Keratinocyte (primary cell): Measurements from ENCODE around the gene FOXJ3. TPM values are rescaled to one million over a fixed set of nuclear protein-coding genes. Genes with fewer than 3 reads are reported as not detected.
A peak's percentile ranks its signal among the peaks of the same experiment; 100 is the strongest.

Experiments
- DNase-seq: peaks from one replicate; pipeline ENCODE4 v3.0.0-alpha.2; 2011; ENCODE audit warnings: low read depth, missing footprints, low spot score
- FAIRE-seq: peaks from 2 replicates; lab custom pipeline; 2011; peaks lifted over from hg19 to GRCh38; lab: Jason Lieb, UNC
- H2AFZ ChIP-seq: 2 replicates; pipeline ENCODE4 v1.6.0; 2012; ENCODE audit warnings: low read length, control low read depth, inconsistent platforms; ENCODE audit not compliant: control insufficient read depth
- H3K27ac ChIP-seq: 2 replicates; pipeline ENCODE4 v1.5.1; 2011; ENCODE audit warnings: low read length; ENCODE audit not compliant: control insufficient read depth, insufficient read depth
- H3K27me3 ChIP-seq: 3 replicates; pipeline ENCODE4 v1.6.0; 2011; ENCODE audit warnings: low read length; ENCODE audit not compliant: control insufficient read depth, insufficient read depth; ENCODE audit errors: extremely low read depth
- H3K36me3 ChIP-seq, 2 experiments: 2 replicates in 1 of 2; 3 replicates in 1 of 2; pipeline ENCODE4 v1.5.1; 2011; ENCODE audit warnings: low read length in 2 of 2, mild to moderate bottlenecking in 1 of 2; ENCODE audit not compliant: control insufficient read depth in 2 of 2, insufficient read depth in 2 of 2; ENCODE audit errors: extremely low read depth in 1 of 2
- H3K4me1 ChIP-seq: 3 replicates; pipeline ENCODE4 v1.5.1; 2011; ENCODE audit warnings: low read length; ENCODE audit not compliant: control insufficient read depth, insufficient read depth; ENCODE audit errors: extremely low read depth
- H3K4me2 ChIP-seq: 3 replicates; pipeline ENCODE4 v1.6.0; 2011; ENCODE audit warnings: low read depth, low read length; ENCODE audit not compliant: control insufficient read depth, insufficient read depth; ENCODE audit errors: extremely low read depth
- H3K4me3 ChIP-seq, 3 experiments: fragments of 200-600 bp in 1 of 3; sonication (generic) in 1 of 3; 2 replicates in 2 of 3; 3 replicates in 1 of 3; pipeline ENCODE4 v1.5.1; 2011 to 2016; ENCODE audit warnings: low read length in 3 of 3, mild to moderate bottlenecking in 3 of 3, control low read depth in 2 of 3, inconsistent platforms in 1 of 3, low read depth in 1 of 3, mixed read lengths in 1 of 3, mixed run types in 1 of 3, moderate library complexity in 1 of 3; ENCODE audit not compliant: control insufficient read depth in 2 of 3, insufficient read depth in 2 of 3; ENCODE audit errors: extremely low read depth in 1 of 3
- H3K79me2 ChIP-seq: 2 replicates; pipeline ENCODE4 v1.6.0; 2012; ENCODE audit warnings: low read length; ENCODE audit not compliant: control insufficient read depth, insufficient read depth
- H3K9ac ChIP-seq: 3 replicates; pipeline ENCODE4 v1.6.0; 2011; ENCODE audit warnings: low read length; ENCODE audit not compliant: control insufficient read depth, insufficient read depth; ENCODE audit errors: extremely low read depth
- H3K9me1 ChIP-seq: 3 replicates; pipeline ENCODE4 v1.6.0; 2011; ENCODE audit warnings: low read length; ENCODE audit not compliant: control insufficient read depth, insufficient read depth; ENCODE audit errors: extremely low read depth
- H3K9me3 ChIP-seq: 2 replicates; pipeline ENCODE4 v1.5.1; 2012; ENCODE audit warnings: low read depth, low read length; ENCODE audit not compliant: control insufficient read depth
- H4K20me1 ChIP-seq: 3 replicates; pipeline ENCODE4 v1.6.0; 2011; ENCODE audit warnings: low read length; ENCODE audit not compliant: control insufficient read depth, insufficient read depth; ENCODE audit errors: extremely low read depth
- CTCF ChIP-seq, 3 experiments: IDR thresholded peaks in 1 of 3; conservative IDR thresholded peaks in 1 of 3; optimal IDR thresholded peaks in 1 of 3; 2 replicates in 2 of 3; 3 replicates in 1 of 3; pipeline versions ENCODE3 to v1.5.1; 2011; ENCODE audit warnings: low read length in 3 of 3, mild to moderate bottlenecking in 3 of 3, moderate library complexity in 2 of 3, control low read depth in 1 of 3, inconsistent platforms in 1 of 3; ENCODE audit not compliant: insufficient read depth in 2 of 3; ENCODE audit errors: extremely low read depth in 1 of 3
- EZH2 ChIP-seq: IDR thresholded peaks from one replicate; pipeline ENCODE4 v1.6.1; 2012; ENCODE audit warnings: inconsistent platforms, mild to moderate bottlenecking, low read length, moderate library complexity
- dilution Hi-C: fragments of 300-500 bp; cut with MboI; formaldehyde crosslinking; loops from one replicate; pipeline ENCODE4 v1.7.0; 2020; ENCODE audit warnings: low sequenced_read_pairs; ENCODE audit not compliant: extremely low pct_ligation_motif_present
- polyA plus RNA-seq, 5 experiments: library from polyadenylated mRNA; depleted of rRNA in 3 of 5; stranded (reverse) in 3 of 5; stranded (forward) in 1 of 5; unstranded in 1 of 5; fragments of >200 nt; gene quantifications; 1 replicate in 1 of 5; 2 replicates in 3 of 5; 3 replicates in 1 of 5; pipeline versions ENCODE4 v1.2.1 to v1.2.3, GENCODE V29; 2011 to 2012; ENCODE audit warnings: missing spikeins in 2 of 5, low read depth in 1 of 5, low replicate concordance in 1 of 5

The FOXJ3 gene
- polyA plus RNA-seq, 1 donor (not counting 4 experiments of a cell fraction or from before 2014, with no cell fraction given), result 40.2 TPM

GRCh38 chr1:42333662-42334239, 1.3 kb downstream of the FOXJ3 start:
- TF ChIP-seq EZH2 (no peak), CTCF (optimal IDR thresholded peaks at IDR 0.05 in 1 of 3, IDR thresholded peaks at IDR 0.05 in 1 of 3, conservative IDR thresholded peaks at IDR 0.05 in 1 of 3; ENCODE audit: extremely low read depth in 1 of 3, insufficient read depth in 2 of 3, low read length in 3 of 3) (no peak)
- H3K4me3 ChIP-seq, result peak overlapping the region; percentile 72 to 99 (median 87)
- peaks cover 6% of the 10 kb centered on the region for H4K20me1 ChIP-seq
- peak overlapping the region; percentile 85 for H3K4me2 ChIP-seq
- H3K9me3 ChIP-seq, result no peaks in the 10 kb centered on the region
- peaks cover 20% of the 10 kb centered on the region for H3K4me1 ChIP-seq
- peak overlapping the region; percentile 93 for H3K9ac ChIP-seq
- DNase-seq, result no peak
- peaks cover 62% of the 10 kb centered on the region for H3K79me2 ChIP-seq
- no peak overlapping the region for H2AFZ ChIP-seq
- peak; percentile 53 for FAIRE-seq
- H3K9me1 ChIP-seq, result no peaks in the 10 kb centered on the region
- no peaks in the 10 kb centered on the region for H3K27me3 ChIP-seq
- peak overlapping the region; percentile 87 for H3K27ac ChIP-seq
- H3K36me3 ChIP-seq, result no peaks in the 10 kb centered on the region
- dilution Hi-C loops, result no loop called here

- Histone ChIP-seq H3K27ac (no peak overlapping the region), H3K79me2 (peaks cover 71% of the 10 kb centered on the region), H3K9me1 (no peaks in the 10 kb centered on the region), H3K9ac (peak overlapping the region; percentile 93), H3K4me3 (peak overlapping the region in 1 of 3 experiments; percentile 9), H3K36me3 (no peaks in the 10 kb centered on the region), H2AFZ (no peak overlapping the region), H4K20me1 (peaks cover 6% of the 10 kb centered on the region), H3K27me3 (no peaks in the 10 kb centered on the region), H3K9me3 (no peaks in the 10 kb centered on the region), H3K4me2 (peak overlapping the region; percentile 85), H3K4me1 (peaks cover 20% of the 10 kb centered on the region)
- FAIRE-seq, result peak; percentile 51
- TF ChIP-seq CTCF (optimal IDR thresholded peaks at IDR 0.05 in 1 of 3, IDR thresholded peaks at IDR 0.05 in 1 of 3, conservative IDR thresholded peaks at IDR 0.05 in 1 of 3; ENCODE audit: extremely low read depth in 1 of 3, insufficient read depth in 2 of 3, low read length in 3 of 3) (no peak), EZH2 (no peak)
- dilution Hi-C loops, result no loop called here
- no peak for DNase-seq
These were observed 2.2 kb downstream of the FOXJ3 start for GRCh38 chr1:42332877-42333276.
